T-cell (primary cell): Measurements from ENCODE around the gene NEDD4. TPM values are rescaled to one million over a fixed set of nuclear protein-coding genes. Genes with fewer than 3 reads are reported as not detected.
"Not testable (repeated sequence)": the region's sequence is repeated elsewhere in the genome, so short reads cannot be mapped to it uniquely, and the experiment has no call there.

Experiments
- ATAC-seq, 4 experiments: fragments of 200-7000 bp in 3 of 4; fragments of 150-1000 bp in 1 of 4; cut with Tn5 transposase; replicated peaks in 1 of 4; 1 replicate in 3 of 4; 2 replicates in 1 of 4; pipeline ENCODE4 v1.10.0; 2021; ENCODE audit warnings: moderate library complexity in 3 of 4, mild to moderate bottlenecking in 2 of 4, moderate number of reproducible peaks in 1 of 4
- CTCF ChIA-PET, 2 donors: fragments of 300-600 bp; sonication (Branson Sonifier 250); formaldehyde crosslinking; loops; one replicate each; lab custom pipeline; 2022; ENCODE audit warnings: antibody characterized with exemption in 2 of 2; lab: Charles Lee
- POLR2A ChIA-PET, 2 donors: fragments of 300-600 bp; sonication (Branson Sonifier 250); formaldehyde crosslinking; loops; one replicate each; lab custom pipeline; 2022; ENCODE audit warnings: antibody characterized with exemption in 2 of 2; lab: Charles Lee
- DNase-seq, 35 experiments: peaks; one replicate each; pipeline versions ENCODE4 v3.0.0 to v3.0.0-alpha.2; 2013 to 2023
- H3K27ac ChIP-seq: one replicate; pipeline ENCODE4 v1.5.1; 2013; ENCODE audit warnings: low read length
- H3K27me3 ChIP-seq, 2 experiments: replicated peaks in 1 of 2; 1 replicate in 1 of 2; 2 replicates in 1 of 2; pipeline versions ENCODE4 v1.6.1 to v1.7.0; 2013; ENCODE audit warnings: low read length in 1 of 2, mixed read lengths in 1 of 2; ENCODE audit not compliant: control insufficient read depth in 2 of 2, insufficient read depth in 2 of 2; ENCODE audit errors: extremely low read depth in 1 of 2
- H3K36me3 ChIP-seq, 2 donors: 1 replicate in 1 of 2; 2 replicates in 1 of 2; pipeline versions ENCODE4 v1.6.1 to v1.7.0; 2013; ENCODE audit warnings: low read length in 1 of 2; ENCODE audit not compliant: control insufficient read depth in 2 of 2, insufficient read depth in 1 of 2; ENCODE audit errors: extremely low read depth in 1 of 2
- H3K4me1 ChIP-seq, 2 experiments: 1 replicate in 1 of 2; 2 replicates in 1 of 2; pipeline versions ENCODE4 v1.6.1 to v1.7.0; 2013; ENCODE audit warnings: low read length in 2 of 2, mixed read lengths in 1 of 2; ENCODE audit not compliant: insufficient read depth in 2 of 2, control insufficient read depth in 1 of 2; ENCODE audit errors: extremely low read depth in 1 of 2
- H3K4me3 ChIP-seq, 2 donors: 1 replicate in 1 of 2; 2 replicates in 1 of 2; pipeline versions ENCODE4 v1.5.1 to v1.7.0; 2013; ENCODE audit warnings: mild to moderate bottlenecking in 2 of 2, low read length in 1 of 2, moderate library complexity in 1 of 2; ENCODE audit not compliant: control insufficient read depth in 1 of 2; ENCODE audit errors: extremely low read depth in 1 of 2
- H3K9me3 ChIP-seq: 2 replicates; pipeline ENCODE4 v1.7.0; 2013
- H3K27ac Mint-ChIP-seq, 2 donors: one replicate each; pipeline ENCODE4 v1.8.0; 2020 to 2021; ENCODE audit warnings: mild to moderate bottlenecking in 2 of 2, mixed read lengths in 2 of 2
- H3K27me3 Mint-ChIP-seq, 2 donors: one replicate each; pipeline ENCODE4 v1.8.0; 2021 to 2022; ENCODE audit warnings: mixed read lengths in 2 of 2
- H3K36me3 Mint-ChIP-seq: one replicate; pipeline ENCODE4 v1.8.0; 2021; ENCODE audit warnings: mixed read lengths
- H3K4me1 Mint-ChIP-seq, 3 donors: one replicate each; pipeline ENCODE4 v1.8.0; 2020 to 2022; ENCODE audit warnings: mixed read lengths in 3 of 3, mild to moderate bottlenecking in 1 of 3
- H3K4me3 Mint-ChIP-seq, 3 donors: one replicate each; pipeline ENCODE4 v1.8.0; 2020 to 2022; ENCODE audit warnings: mild to moderate bottlenecking in 3 of 3, mixed read lengths in 3 of 3, moderate library complexity in 3 of 3
- H3K9me3 Mint-ChIP-seq, 3 donors: one replicate each; pipeline ENCODE4 v1.8.0; 2020 to 2022; ENCODE audit warnings: mixed read lengths in 3 of 3
- WGBS: methylation state at CpG from one replicate; pipeline ENCODE4 v1.1.5; 2013; ENCODE audit warnings: missing lambda C conversion rate; ENCODE audit not compliant: insufficient coverage; 5-methylcytosine and 5-hydroxymethylcytosine counted together
- total RNA-seq, 35 experiments: library from RNA in 6 of 35; stranded (reverse) in 6 of 35; fragments of 120-200 nt in 1 of 35; gene quantifications; one replicate each; pipeline versions ENCODE4 v1.2.1 to v1.2.4 and lab custom pipeline; 2013 to 2026

NEDD4 gene
- total RNA-seq, 5 donors from 2014 or later (not counting 1 experiment from before 2014, with no cell fraction given) = 2.2 to 8.6 (median 5.1) TPM

DNA sequence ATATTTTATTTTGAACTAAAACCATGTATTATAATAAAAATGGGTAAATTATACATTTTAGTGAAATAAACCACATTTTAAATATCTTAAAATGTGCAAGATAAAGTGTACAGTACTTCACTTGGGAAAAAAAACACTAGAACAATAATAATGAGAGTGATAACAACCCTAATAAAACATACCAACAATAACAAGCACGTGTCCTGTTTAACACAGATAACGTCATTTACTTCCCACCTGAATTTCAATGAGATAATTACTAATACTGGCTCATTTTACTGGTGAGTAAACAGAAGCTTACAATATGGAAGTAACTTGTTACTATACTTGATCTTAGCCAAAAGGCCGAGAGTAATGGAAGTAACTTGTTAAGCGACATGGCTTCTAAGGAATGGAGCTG lies 140.3 kb downstream of the NEDD4 start:
- Mint-ChIP-seq H3K27me3 (no peaks in the 10 kb centered on the region), H3K4me3 (no peak overlapping the region), H3K27ac (no peak overlapping the region), H3K4me1 (no peaks in the 10 kb centered on the region), H3K9me3 (no peaks in the 10 kb centered on the region), H3K36me3 (peaks cover 7% of the 10 kb centered on the region)
- Histone ChIP-seq H3K9me3 (no peaks in the 10 kb centered on the region), H3K4me3 (no peak overlapping the region), H3K27me3 (no peaks in the 10 kb centered on the region), H3K4me1 (no peaks in the 10 kb centered on the region), H3K27ac (no peak overlapping the region), H3K36me3 (peaks cover 1 to 3% of the 10 kb centered on the region in 2 donors)
- WGBS = 100% methylated on average over 2 of the region's 4 CpGs
- no peak for DNase-seq
- ChIA-PET POLR2A (interaction anchor here in 1 of 2 donors (0.6 kb wide), 1 partner anchor 188 kb away, joined by 10 read pairs; no protein-coding TSS in a partner anchor), CTCF (interaction anchor here in 1 of 2 donors (0.9 kb wide), 1 partner anchor 890 kb away, joined by 3 read pairs; no protein-coding TSS in a partner anchor)
- ATAC-seq = no peak

- DNase-seq = peak in 22 of 35 experiments; percentile 2 to 77 (median 16)
- ChIA-PET CTCF (interaction anchor here (0.6 to 1.3 kb wide), 6 partner anchors 72 to 329 kb away, joined by 3 to 6 read pairs (median 3); no protein-coding TSS in a partner anchor), POLR2A (no interaction called here)
- Histone ChIP-seq H3K4me1 (no peaks in the 10 kb centered on the region), H3K27me3 (no peaks in the 10 kb centered on the region), H3K36me3 (peaks cover 2 to 4% of the 10 kb centered on the region in 2 donors), H3K4me3 (no peak overlapping the region), H3K9me3 (no peaks in the 10 kb centered on the region), H3K27ac (no peak overlapping the region)
- no peak overlapping the region for H3K4me3 Mint-ChIP-seq
- 41% methylated on average over 3 of the region's 5 CpGs for WGBS
- H3K9me3 Mint-ChIP-seq = peaks cover 0 to 6% (median 3%) of the 10 kb centered on the region in 3 donors
- H3K27me3 Mint-ChIP-seq = no peaks in the 10 kb centered on the region
- H3K27ac Mint-ChIP-seq = no peak overlapping the region
- peak; percentile 48 to 61 (median 52) for ATAC-seq
- peaks cover 12% of the 10 kb centered on the region for H3K36me3 Mint-ChIP-seq
- no peaks in the 10 kb centered on the region for H3K4me1 Mint-ChIP-seq
These were observed 147.2 kb downstream of the NEDD4 start for GRCh38 chr15:55846116-55846707.

DNA sequence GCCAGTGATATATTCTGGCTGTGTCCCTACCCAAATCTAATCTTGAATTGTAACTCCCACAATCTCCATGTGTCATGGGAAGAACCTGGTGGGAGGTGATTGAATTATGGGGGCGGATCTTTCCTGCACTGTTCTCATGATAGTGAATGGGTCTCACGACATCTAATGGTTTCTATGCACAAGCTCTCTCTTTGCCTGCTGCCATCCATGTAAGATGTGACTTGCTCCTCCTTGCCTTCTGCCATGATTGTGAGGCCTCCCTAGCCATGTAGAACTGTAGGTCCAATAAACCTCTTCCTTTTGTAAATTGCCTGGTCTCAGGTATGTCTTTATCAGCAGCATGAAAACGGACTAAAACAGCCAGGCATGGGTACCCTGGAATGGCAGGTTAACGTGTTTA lies 150.5 kb downstream of the NEDD4 start:
- DNase-seq, H3K9me3 ChIP-seq, H3K27ac Mint-ChIP-seq, H3K4me1 ChIP-seq, ATAC-seq, H3K4me3 Mint-ChIP-seq, H3K27me3 Mint-ChIP-seq, POLR2A ChIA-PET, H3K4me1 Mint-ChIP-seq, H3K36me3 ChIP-seq, H3K9me3 Mint-ChIP-seq, H3K27me3 ChIP-seq, H3K4me3 ChIP-seq, H3K27ac ChIP-seq: not testable (repeated sequence)
- H3K36me3 Mint-ChIP-seq = peaks cover 20% of the 10 kb centered on the region
- CTCF ChIA-PET = interaction anchor here in 1 of 2 donors (0.6 kb wide), 1 partner anchor 8 kb away, joined by 4 read pairs; no protein-coding TSS in a partner anchor
- WGBS = 60% methylated on average over 1 of the region's 4 CpGs

DNA sequence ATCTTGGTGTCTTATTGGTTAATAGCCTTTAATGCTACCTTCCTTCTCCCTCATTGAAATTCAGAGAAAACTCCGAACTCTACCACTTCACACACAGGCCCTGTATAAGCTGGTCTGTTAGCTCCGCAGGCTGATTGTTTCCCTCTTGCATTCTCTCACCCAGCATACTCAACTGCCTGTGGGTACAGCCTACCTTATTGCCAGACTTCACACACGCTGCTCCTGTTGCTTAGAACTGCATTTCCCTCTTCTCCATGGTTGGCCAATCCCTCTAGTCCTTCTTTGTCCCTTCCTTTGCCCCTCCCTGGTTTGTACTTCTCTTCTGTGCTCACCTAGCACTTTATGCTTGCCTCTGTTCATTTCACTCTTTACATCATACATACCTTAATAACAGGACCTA lies 157.5 kb downstream of the NEDD4 start:
- Histone ChIP-seq H3K27me3 (no peaks in the 10 kb centered on the region), H3K4me1 (no peaks in the 10 kb centered on the region), H3K4me3 (no peak overlapping the region), H3K36me3 (peaks cover 0 to 8% of the 10 kb centered on the region in 2 donors), H3K27ac (no peak overlapping the region), H3K9me3 (no peaks in the 10 kb centered on the region)
- no peaks in the 10 kb centered on the region for H3K9me3 Mint-ChIP-seq
- ChIA-PET CTCF (no interaction called here), POLR2A (no interaction called here)
- WGBS = 90% methylated on average over 2 of the region's 3 CpGs
- peaks cover 9% of the 10 kb centered on the region for H3K36me3 Mint-ChIP-seq
- H3K4me3 Mint-ChIP-seq = no peak overlapping the region
- H3K4me1 Mint-ChIP-seq = no peaks in the 10 kb centered on the region
- DNase-seq (no peak), ATAC-seq (no peak)
- no peaks in the 10 kb centered on the region for H3K27me3 Mint-ChIP-seq
- H3K27ac Mint-ChIP-seq = no peak overlapping the region

- Histone ChIP-seq H3K27me3 (no peaks in the 10 kb centered on the region), H3K27ac (no peak overlapping the region), H3K36me3 (peaks cover 0 to 8% of the 10 kb centered on the region in 2 donors), H3K9me3 (no peaks in the 10 kb centered on the region), H3K4me1 (peaks cover 0 to 5% of the 10 kb centered on the region in 2 experiments), H3K4me3 (no peak overlapping the region)
- 77% methylated on average over 2 of the region's 3 CpGs for WGBS
- H3K4me3 Mint-ChIP-seq = no peak overlapping the region
- no peak for ATAC-seq
- ChIA-PET CTCF (no interaction called here), POLR2A (no interaction called here)
- H3K9me3 Mint-ChIP-seq = no peaks in the 10 kb centered on the region
- peaks cover 9% of the 10 kb centered on the region for H3K36me3 Mint-ChIP-seq
- peaks cover 10 to 11% (median 10%) of the 10 kb centered on the region in 3 donors for H3K4me1 Mint-ChIP-seq
- no peak for DNase-seq
- H3K27me3 Mint-ChIP-seq = no peaks in the 10 kb centered on the region
- no peak overlapping the region for H3K27ac Mint-ChIP-seq
These were observed 159.1 kb downstream of the NEDD4 start for GRCh38 chr15:55834331-55834730.

DNA sequence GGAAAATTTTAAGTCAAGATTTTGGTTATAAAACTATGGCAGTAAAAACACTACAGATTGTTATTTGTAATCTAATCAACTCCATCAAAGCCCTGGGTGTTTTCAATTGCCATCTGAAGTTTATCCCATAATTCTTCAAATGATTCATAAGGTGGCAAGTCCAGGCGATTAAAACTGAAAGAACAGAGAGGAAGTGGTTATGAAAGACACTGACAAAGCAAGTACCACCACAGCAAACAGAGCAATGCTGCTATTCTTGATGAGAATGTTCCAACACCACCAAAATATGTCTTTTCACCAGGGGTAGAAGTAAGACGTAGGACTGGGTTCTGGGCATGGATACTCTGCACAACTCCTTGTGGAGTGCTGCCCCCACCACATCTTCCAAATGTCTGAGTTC lies 163.6 kb downstream of the NEDD4 start:
- ChIA-PET POLR2A (no interaction called here), CTCF (interaction anchor here in 1 of 2 donors (0.5 kb wide), 1 partner anchor 181 kb away, joined by 4 read pairs; no protein-coding TSS in a partner anchor)
- WGBS = no CpG with 5 or more reads among the region's 2 CpGs
- no peak overlapping the region for H3K4me3 ChIP-seq
- H3K4me3 Mint-ChIP-seq = no peak overlapping the region
- peaks cover 10 to 12% (median 10%) of the 10 kb centered on the region in 3 donors for H3K4me1 Mint-ChIP-seq
- H3K4me1 ChIP-seq = peaks cover 0 to 5% of the 10 kb centered on the region in 2 experiments
- peaks cover 2% of the 10 kb centered on the region for H3K36me3 Mint-ChIP-seq
- H3K27ac Mint-ChIP-seq = peak overlapping the region; percentile 13 to 21
- no peaks in the 10 kb centered on the region for H3K9me3 Mint-ChIP-seq
- H3K27me3 ChIP-seq = no peaks in the 10 kb centered on the region
- H3K27me3 Mint-ChIP-seq = no peaks in the 10 kb centered on the region
- peak in 1 of 35 experiments; percentile 6 for DNase-seq
- H3K36me3 ChIP-seq = peaks cover 0 to 8% of the 10 kb centered on the region in 2 donors
- H3K9me3 ChIP-seq = no peaks in the 10 kb centered on the region
- peak in 1 of 4 experiments; percentile 56 for ATAC-seq
- no peak overlapping the region for H3K27ac ChIP-seq
